ENCODE data around the gene CD7.
A peak's percentile ranks its signal among the peaks of the same experiment; 100 is the strongest.

Gene CD7

GRCh38 chr17:82291582-82292250 lies 25.7 kb downstream of the CD7 start:
- Histone ChIP-seq H3K9me3 (ENCODE audit: control insufficient read depth, insufficient read depth, low read length) (no peaks in the 10 kb centered on the region), H3K27me3 (ENCODE audit: control insufficient read depth, insufficient read depth, low read length) (no peaks in the 10 kb centered on the region), H3K4me1 (ENCODE audit: control insufficient read depth, insufficient read depth, low read length) (peaks cover 5% of the 10 kb centered on the region; the same call in 1 of the 2 replicates), H3K4me3 (ENCODE audit: low read depth, low read length) (peak overlapping the region; percentile 87), H3K9ac (ENCODE audit: low read depth, low read length) (peak overlapping the region; percentile 76; the same call in 1 of the 2 replicates), H3K36me3 (ENCODE audit: control insufficient read depth, insufficient read depth, low read length) (no peaks in the 10 kb centered on the region), H3K27ac (ENCODE audit: low read depth, low read length) (peak overlapping the region; percentile 95)

- no peak overlapping the region for H3K4me3 ChIP-seq (ENCODE audit: low read depth, low read length)
- H3K27me3 ChIP-seq (ENCODE audit: control insufficient read depth, insufficient read depth, low read length), result no peaks in the 10 kb centered on the region
- H3K36me3 ChIP-seq (ENCODE audit: control insufficient read depth, insufficient read depth, low read length), result no peaks in the 10 kb centered on the region
- no peak overlapping the region for H3K27ac ChIP-seq (ENCODE audit: low read depth, low read length)
- H3K9ac ChIP-seq (ENCODE audit: low read depth, low read length), result no peak overlapping the region
- H3K4me1 ChIP-seq (ENCODE audit: control insufficient read depth, insufficient read depth, low read length), result peaks cover 4% of the 10 kb centered on the region; the same call in 1 of the 2 replicates
- no peaks in the 10 kb centered on the region for H3K9me3 ChIP-seq (ENCODE audit: control insufficient read depth, insufficient read depth, low read length)
Measured at GRCh38 chr17:82287868-82288801, 29.3 kb downstream of the CD7 start.

- H3K27ac ChIP-seq (ENCODE audit: low read depth, low read length), result no peak overlapping the region
- no peaks in the 10 kb centered on the region for H3K27me3 ChIP-seq (ENCODE audit: control insufficient read depth, insufficient read depth, low read length)
- H3K4me3 ChIP-seq (ENCODE audit: low read depth, low read length), result no peak overlapping the region
- no peaks in the 10 kb centered on the region for H3K36me3 ChIP-seq (ENCODE audit: control insufficient read depth, insufficient read depth, low read length)
- peaks cover 4% of the 10 kb centered on the region; the same call in 1 of the 2 replicates for H3K4me1 ChIP-seq (ENCODE audit: control insufficient read depth, insufficient read depth, low read length)
- no peaks in the 10 kb centered on the region for H3K9me3 ChIP-seq (ENCODE audit: control insufficient read depth, insufficient read depth, low read length)
- no peak overlapping the region for H3K9ac ChIP-seq (ENCODE audit: low read depth, low read length)
Measured at GRCh38 chr17:82287013-82287867, 30.2 kb downstream of the CD7 start.

GRCh38 chr17:82285141-82285540 lies 32.3 kb downstream of the CD7 start:
- Histone ChIP-seq H3K4me1 (ENCODE audit: control insufficient read depth, insufficient read depth, low read length) (peaks cover 4% of the 10 kb centered on the region; the same call in 1 of the 2 replicates), H3K9ac (ENCODE audit: low read depth, low read length) (no peak overlapping the region), H3K27me3 (ENCODE audit: control insufficient read depth, insufficient read depth, low read length) (no peaks in the 10 kb centered on the region), H3K4me3 (ENCODE audit: low read depth, low read length) (no peak overlapping the region), H3K27ac (ENCODE audit: low read depth, low read length) (no peak overlapping the region), H3K9me3 (ENCODE audit: control insufficient read depth, insufficient read depth, low read length) (no peaks in the 10 kb centered on the region), H3K36me3 (ENCODE audit: control insufficient read depth, insufficient read depth, low read length) (no peaks in the 10 kb centered on the region)

GRCh38 chr17:82283208-82283749 lies 34.1 kb downstream of the CD7 start:
- Histone ChIP-seq H3K9me3 (ENCODE audit: control insufficient read depth, insufficient read depth, low read length) (no peaks in the 10 kb centered on the region), H3K27ac (ENCODE audit: low read depth, low read length) (no peak overlapping the region), H3K36me3 (ENCODE audit: control insufficient read depth, insufficient read depth, low read length) (no peaks in the 10 kb centered on the region), H3K4me3 (ENCODE audit: low read depth, low read length) (no peak overlapping the region), H3K27me3 (ENCODE audit: control insufficient read depth, insufficient read depth, low read length) (no peaks in the 10 kb centered on the region), H3K9ac (ENCODE audit: low read depth, low read length) (no peak overlapping the region), H3K4me1 (ENCODE audit: control insufficient read depth, insufficient read depth, low read length) (peaks cover 4% of the 10 kb centered on the region)

GRCh38 chr17:82282239-82283207 lies 34.9 kb downstream of the CD7 start:
- H3K4me3 ChIP-seq (ENCODE audit: low read depth, low read length), result no peak overlapping the region
- no peak overlapping the region for H3K27ac ChIP-seq (ENCODE audit: low read depth, low read length)
- no peaks in the 10 kb centered on the region for H3K9me3 ChIP-seq (ENCODE audit: control insufficient read depth, insufficient read depth, low read length)
- H3K4me1 ChIP-seq (ENCODE audit: control insufficient read depth, insufficient read depth, low read length), result peaks cover 7% of the 10 kb centered on the region
- H3K9ac ChIP-seq (ENCODE audit: low read depth, low read length), result no peak overlapping the region
- H3K27me3 ChIP-seq (ENCODE audit: control insufficient read depth, insufficient read depth, low read length), result no peaks in the 10 kb centered on the region
- no peaks in the 10 kb centered on the region for H3K36me3 ChIP-seq (ENCODE audit: control insufficient read depth, insufficient read depth, low read length)

GRCh38 chr17:82281502-82282238 lies 35.7 kb downstream of the CD7 start:
- H3K9me3 ChIP-seq (ENCODE audit: control insufficient read depth, insufficient read depth, low read length), result no peaks in the 10 kb centered on the region
- H3K27me3 ChIP-seq (ENCODE audit: control insufficient read depth, insufficient read depth, low read length), result no peaks in the 10 kb centered on the region
- no peaks in the 10 kb centered on the region for H3K36me3 ChIP-seq (ENCODE audit: control insufficient read depth, insufficient read depth, low read length)
- peaks cover 12% of the 10 kb centered on the region for H3K4me1 ChIP-seq (ENCODE audit: control insufficient read depth, insufficient read depth, low read length)
- no peak overlapping the region for H3K27ac ChIP-seq (ENCODE audit: low read depth, low read length)
- no peak overlapping the region for H3K4me3 ChIP-seq (ENCODE audit: low read depth, low read length)
- H3K9ac ChIP-seq (ENCODE audit: low read depth, low read length), result no peak overlapping the region

GRCh38 chr17:82281076-82281475 lies 36.3 kb downstream of the CD7 start:
- H3K36me3 ChIP-seq (ENCODE audit: control insufficient read depth, insufficient read depth, low read length), result no peaks in the 10 kb centered on the region
- no peak overlapping the region for H3K27ac ChIP-seq (ENCODE audit: low read depth, low read length)
- no peaks in the 10 kb centered on the region for H3K9me3 ChIP-seq (ENCODE audit: control insufficient read depth, insufficient read depth, low read length)
- H3K27me3 ChIP-seq (ENCODE audit: control insufficient read depth, insufficient read depth, low read length), result no peaks in the 10 kb centered on the region
- peaks cover 12% of the 10 kb centered on the region for H3K4me1 ChIP-seq (ENCODE audit: control insufficient read depth, insufficient read depth, low read length)
- no peak overlapping the region for H3K9ac ChIP-seq (ENCODE audit: low read depth, low read length)
- H3K4me3 ChIP-seq (ENCODE audit: low read depth, low read length), result no peak overlapping the region

GRCh38 chr17:82280537-82280936 lies 36.9 kb downstream of the CD7 start:
- H3K36me3 ChIP-seq (ENCODE audit: control insufficient read depth, insufficient read depth, low read length), result no peaks in the 10 kb centered on the region
- no peaks in the 10 kb centered on the region for H3K27me3 ChIP-seq (ENCODE audit: control insufficient read depth, insufficient read depth, low read length)
- no peak overlapping the region for H3K27ac ChIP-seq (ENCODE audit: low read depth, low read length)
- no peak overlapping the region for H3K4me3 ChIP-seq (ENCODE audit: low read depth, low read length)
- H3K9me3 ChIP-seq (ENCODE audit: control insufficient read depth, insufficient read depth, low read length), result no peaks in the 10 kb centered on the region
- H3K4me1 ChIP-seq (ENCODE audit: control insufficient read depth, insufficient read depth, low read length), result peaks cover 12% of the 10 kb centered on the region
- H3K9ac ChIP-seq (ENCODE audit: low read depth, low read length), result no peak overlapping the region
